Parathyroid adenoma (tissue), 2 donors: ENCODE data around the gene IFI16.

Experiments
- H2AFZ ChIP-seq: fragments of 300-600 bp; sonication (generic); one replicate; pipeline ENCODE4 v1.7.0; 2017; ENCODE audit warnings: antibody characterized with exemption, mild to moderate bottlenecking
- H3K27ac ChIP-seq: fragments of 300-600 bp; sonication (generic); one replicate; pipeline ENCODE4 v1.7.0; 2017
- H3K27me3 ChIP-seq: fragments of 300-600 bp; sonication (generic); one replicate; pipeline ENCODE4 v1.7.0; 2017; ENCODE audit warnings: low read length; ENCODE audit not compliant: control insufficient read depth, insufficient read depth
- H3K36me3 ChIP-seq: fragments of 300-600 bp; sonication (generic); one replicate; pipeline ENCODE4 v1.7.0; 2017; ENCODE audit warnings: low read length; ENCODE audit not compliant: control insufficient read depth, insufficient read depth
- H3K4me1 ChIP-seq: fragments of 300-600 bp; sonication (generic); one replicate; pipeline ENCODE4 v1.7.0; 2017; ENCODE audit warnings: control low read depth
- H3K4me2 ChIP-seq: fragments of 300-600 bp; sonication (generic); one replicate; pipeline ENCODE4 v1.7.0; 2017; ENCODE audit warnings: low read length
- H3K4me3 ChIP-seq: fragments of 300-600 bp; sonication (generic); one replicate; pipeline ENCODE4 v1.7.0; 2017; ENCODE audit warnings: low read depth, low read length
- H3K79me2 ChIP-seq: fragments of 300-600 bp; sonication (generic); one replicate; pipeline ENCODE4 v1.7.0; 2017; ENCODE audit warnings: control low read depth
- H3K9ac ChIP-seq: fragments of 300-600 bp; sonication (generic); one replicate; pipeline ENCODE4 v1.7.0; 2017; ENCODE audit warnings: mild to moderate bottlenecking
- H3K9me3 ChIP-seq: fragments of 300-600 bp; sonication (generic); one replicate; pipeline ENCODE4 v1.7.0; 2017; ENCODE audit warnings: low read length; ENCODE audit not compliant: control insufficient read depth
- TF ChIP-seq, protein P1 (sequence below): fragments of 300-600 bp; sonication (generic); IDR thresholded peaks from one replicate; pipeline ENCODE4 v1.7.0; 2017; ENCODE audit warnings: antibody characterized with exemption, mild to moderate bottlenecking
- donor health status: primary hyperparathyroidism.

Gene IFI16

GRCh38 chr1:158972841-158973240 is 36.9 kb upstream of the IFI16 start:
- Histone ChIP-seq H3K36me3 (no peaks in the 10 kb centered on the region), H3K9me3 (no peaks in the 10 kb centered on the region), H3K4me1 (no peaks in the 10 kb centered on the region), H3K4me3 (no peak overlapping the region), H3K79me2 (no peaks in the 10 kb centered on the region), H3K4me2 (no peak overlapping the region), H2AFZ (no peak overlapping the region), H3K27me3 (no peaks in the 10 kb centered on the region), H3K27ac (no peak overlapping the region), H3K9ac (no peak overlapping the region)
- TF ChIP-seq, protein P1, sequence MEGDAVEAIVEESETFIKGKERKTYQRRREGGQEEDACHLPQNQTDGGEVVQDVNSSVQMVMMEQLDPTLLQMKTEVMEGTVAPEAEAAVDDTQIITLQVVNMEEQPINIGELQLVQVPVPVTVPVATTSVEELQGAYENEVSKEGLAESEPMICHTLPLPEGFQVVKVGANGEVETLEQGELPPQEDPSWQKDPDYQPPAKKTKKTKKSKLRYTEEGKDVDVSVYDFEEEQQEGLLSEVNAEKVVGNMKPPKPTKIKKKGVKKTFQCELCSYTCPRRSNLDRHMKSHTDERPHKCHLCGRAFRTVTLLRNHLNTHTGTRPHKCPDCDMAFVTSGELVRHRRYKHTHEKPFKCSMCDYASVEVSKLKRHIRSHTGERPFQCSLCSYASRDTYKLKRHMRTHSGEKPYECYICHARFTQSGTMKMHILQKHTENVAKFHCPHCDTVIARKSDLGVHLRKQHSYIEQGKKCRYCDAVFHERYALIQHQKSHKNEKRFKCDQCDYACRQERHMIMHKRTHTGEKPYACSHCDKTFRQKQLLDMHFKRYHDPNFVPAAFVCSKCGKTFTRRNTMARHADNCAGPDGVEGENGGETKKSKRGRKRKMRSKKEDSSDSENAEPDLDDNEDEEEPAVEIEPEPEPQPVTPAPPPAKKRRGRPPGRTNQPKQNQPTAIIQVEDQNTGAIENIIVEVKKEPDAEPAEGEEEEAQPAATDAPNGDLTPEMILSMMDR = no peak

- H3K4me1 ChIP-seq = no peaks in the 10 kb centered on the region
- no peak overlapping the region for H3K4me3 ChIP-seq
- H2AFZ ChIP-seq = no peak overlapping the region
- no peaks in the 10 kb centered on the region for H3K9me3 ChIP-seq
- H3K9ac ChIP-seq = no peak overlapping the region
- H3K36me3 ChIP-seq = no peaks in the 10 kb centered on the region
- no peaks in the 10 kb centered on the region for H3K79me2 ChIP-seq
- H3K4me2 ChIP-seq = no peak overlapping the region
- H3K27me3 ChIP-seq = no peaks in the 10 kb centered on the region
- TF ChIP-seq, protein P1 = no peak
- no peak overlapping the region for H3K27ac ChIP-seq
These were observed 33.5 kb upstream of the IFI16 start for GRCh38 chr1:158976219-158976618.

DNA sequence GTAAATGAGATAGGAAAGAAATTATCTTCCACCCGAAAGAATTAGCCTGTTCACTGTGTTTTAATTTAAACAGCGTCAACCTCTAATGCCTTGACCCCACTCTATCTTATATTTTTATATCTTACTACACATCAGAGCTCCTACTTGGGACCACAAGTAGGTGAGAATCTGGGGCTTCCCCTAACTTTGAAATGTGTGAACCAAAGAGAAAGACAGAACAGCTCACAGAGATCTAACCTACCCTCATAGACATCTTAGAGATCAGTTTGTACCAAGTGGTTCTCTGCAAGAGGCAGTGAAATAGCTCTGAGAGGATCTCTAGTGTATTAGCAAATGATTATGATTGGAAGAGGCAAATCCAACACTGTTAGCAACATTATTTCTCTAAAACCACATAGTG is 31.0 kb upstream of the IFI16 start:
- Histone ChIP-seq H3K79me2 (no peaks in the 10 kb centered on the region), H3K9ac (no peak overlapping the region), H3K36me3 (no peaks in the 10 kb centered on the region), H3K4me3 (no peak overlapping the region), H3K9me3 (no peaks in the 10 kb centered on the region), H3K4me2 (no peak overlapping the region), H2AFZ (no peak overlapping the region), H3K27ac (no peak overlapping the region), H3K27me3 (no peaks in the 10 kb centered on the region), H3K4me1 (no peaks in the 10 kb centered on the region)
- TF ChIP-seq, protein P1 = no peak

- H3K9me3 ChIP-seq = no peaks in the 10 kb centered on the region
- H3K36me3 ChIP-seq = no peaks in the 10 kb centered on the region
- H3K27me3 ChIP-seq = no peaks in the 10 kb centered on the region
- H3K27ac ChIP-seq = no peak overlapping the region
- TF ChIP-seq, protein P1 = no peak
- no peak overlapping the region for H3K4me3 ChIP-seq
- H3K4me1 ChIP-seq = no peaks in the 10 kb centered on the region
- H3K79me2 ChIP-seq = no peaks in the 10 kb centered on the region
- no peak overlapping the region for H3K4me2 ChIP-seq
- H3K9ac ChIP-seq = no peak overlapping the region
- H2AFZ ChIP-seq = no peak overlapping the region
These were observed 30.5 kb upstream of the IFI16 start for GRCh38 chr1:158979229-158979628.

DNA sequence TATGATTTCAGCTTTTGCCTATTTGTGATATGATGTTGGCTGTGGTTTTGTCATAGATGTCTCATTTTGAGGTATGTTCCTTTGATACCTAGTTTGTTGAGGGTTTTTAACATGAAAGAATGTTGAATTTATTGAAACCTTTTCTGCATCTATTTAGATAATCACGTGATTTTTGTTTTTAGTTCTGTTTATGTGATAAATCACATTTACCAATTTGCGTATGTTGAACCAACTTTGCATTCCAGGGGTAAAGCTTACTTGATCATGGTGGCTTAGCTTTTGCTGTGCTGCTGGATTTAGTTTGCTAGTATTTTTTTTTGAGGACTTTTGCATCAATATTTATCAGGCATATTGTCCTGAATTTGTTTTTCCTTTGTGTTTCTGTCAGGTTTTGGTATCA is 26.5 kb upstream of the IFI16 start:
- H3K9ac ChIP-seq = no peak overlapping the region

More for the DNA sequence above, 26.5 kb upstream of the IFI16 start:
- no peak overlapping the region for H3K4me2 ChIP-seq
- H3K27ac ChIP-seq = no peak overlapping the region
- H3K79me2 ChIP-seq = no peaks in the 10 kb centered on the region
- H3K4me3 ChIP-seq = no peak overlapping the region
- H3K27me3 ChIP-seq = no peaks in the 10 kb centered on the region
- TF ChIP-seq, protein P1 = no peak
- no peaks in the 10 kb centered on the region for H3K9me3 ChIP-seq
- H3K4me1 ChIP-seq = no peaks in the 10 kb centered on the region
- H3K36me3 ChIP-seq = no peaks in the 10 kb centered on the region
- H2AFZ ChIP-seq = no peak overlapping the region
